Activated CD4-positive, alpha-beta T cell treated with anti-CD3 and anti-CD28 coated beads, Interleukin-2, amount 10 ng/mL, durations not matched to agents 24 days and 14 days (primary cell): ENCODE results near the gene INTS6. TPM values are rescaled to one million over a fixed set of nuclear protein-coding genes. Genes with fewer than 3 reads are reported as not detected.

Experiments
- DNase-seq: peaks from one replicate; pipeline ENCODE4 v3.0.0; 2022
- H3K27ac Mint-ChIP-seq: one replicate; pipeline ENCODE4 v1.8.0; 2022; ENCODE audit warnings: mild to moderate bottlenecking, mixed read lengths
- H3K27me3 Mint-ChIP-seq: one replicate; pipeline ENCODE4 v1.8.0; 2022; ENCODE audit warnings: mixed read lengths
- H3K36me3 Mint-ChIP-seq: one replicate; pipeline ENCODE4 v1.8.0; 2022; ENCODE audit warnings: low read depth, mild to moderate bottlenecking, mixed read lengths
- H3K4me1 Mint-ChIP-seq: one replicate; pipeline ENCODE4 v1.8.0; 2021; ENCODE audit warnings: mixed read lengths
- H3K4me3 Mint-ChIP-seq: one replicate; pipeline ENCODE4 v1.8.0; 2022; ENCODE audit warnings: mild to moderate bottlenecking, moderate library complexity, mixed read lengths
- H3K9me3 Mint-ChIP-seq: one replicate; pipeline ENCODE4 v1.8.0; 2021; ENCODE audit warnings: mixed read lengths
- intact Hi-C: fragments of 100-400 bp; cut with micrococcal nuclease; formaldehyde crosslinking; loops from one replicate; pipeline ENCODE4 v1.15.1; 2023
- total RNA-seq: library from RNA; stranded (reverse); gene quantifications from 2 replicates; pipeline ENCODE4 v1.2.3, GENCODE V29; 2022

The INTS6 gene, protein sequence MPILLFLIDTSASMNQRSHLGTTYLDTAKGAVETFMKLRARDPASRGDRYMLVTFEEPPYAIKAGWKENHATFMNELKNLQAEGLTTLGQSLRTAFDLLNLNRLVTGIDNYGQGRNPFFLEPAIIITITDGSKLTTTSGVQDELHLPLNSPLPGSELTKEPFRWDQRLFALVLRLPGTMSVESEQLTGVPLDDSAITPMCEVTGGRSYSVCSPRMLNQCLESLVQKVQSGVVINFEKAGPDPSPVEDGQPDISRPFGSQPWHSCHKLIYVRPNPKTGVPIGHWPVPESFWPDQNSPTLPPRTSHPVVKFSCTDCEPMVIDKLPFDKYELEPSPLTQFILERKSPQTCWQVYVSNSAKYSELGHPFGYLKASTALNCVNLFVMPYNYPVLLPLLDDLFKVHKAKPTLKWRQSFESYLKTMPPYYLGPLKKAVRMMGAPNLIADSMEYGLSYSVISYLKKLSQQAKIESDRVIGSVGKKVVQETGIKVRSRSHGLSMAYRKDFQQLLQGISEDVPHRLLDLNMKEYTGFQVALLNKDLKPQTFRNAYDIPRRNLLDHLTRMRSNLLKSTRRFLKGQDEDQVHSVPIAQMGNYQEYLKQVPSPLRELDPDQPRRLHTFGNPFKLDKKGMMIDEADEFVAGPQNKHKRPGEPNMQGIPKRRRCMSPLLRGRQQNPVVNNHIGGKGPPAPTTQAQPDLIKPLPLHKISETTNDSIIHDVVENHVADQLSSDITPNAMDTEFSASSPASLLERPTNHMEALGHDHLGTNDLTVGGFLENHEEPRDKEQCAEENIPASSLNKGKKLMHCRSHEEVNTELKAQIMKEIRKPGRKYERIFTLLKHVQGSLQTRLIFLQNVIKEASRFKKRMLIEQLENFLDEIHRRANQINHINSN
- total RNA-seq, result 63.5 and 68.6 TPM in 2 replicates

DNA sequence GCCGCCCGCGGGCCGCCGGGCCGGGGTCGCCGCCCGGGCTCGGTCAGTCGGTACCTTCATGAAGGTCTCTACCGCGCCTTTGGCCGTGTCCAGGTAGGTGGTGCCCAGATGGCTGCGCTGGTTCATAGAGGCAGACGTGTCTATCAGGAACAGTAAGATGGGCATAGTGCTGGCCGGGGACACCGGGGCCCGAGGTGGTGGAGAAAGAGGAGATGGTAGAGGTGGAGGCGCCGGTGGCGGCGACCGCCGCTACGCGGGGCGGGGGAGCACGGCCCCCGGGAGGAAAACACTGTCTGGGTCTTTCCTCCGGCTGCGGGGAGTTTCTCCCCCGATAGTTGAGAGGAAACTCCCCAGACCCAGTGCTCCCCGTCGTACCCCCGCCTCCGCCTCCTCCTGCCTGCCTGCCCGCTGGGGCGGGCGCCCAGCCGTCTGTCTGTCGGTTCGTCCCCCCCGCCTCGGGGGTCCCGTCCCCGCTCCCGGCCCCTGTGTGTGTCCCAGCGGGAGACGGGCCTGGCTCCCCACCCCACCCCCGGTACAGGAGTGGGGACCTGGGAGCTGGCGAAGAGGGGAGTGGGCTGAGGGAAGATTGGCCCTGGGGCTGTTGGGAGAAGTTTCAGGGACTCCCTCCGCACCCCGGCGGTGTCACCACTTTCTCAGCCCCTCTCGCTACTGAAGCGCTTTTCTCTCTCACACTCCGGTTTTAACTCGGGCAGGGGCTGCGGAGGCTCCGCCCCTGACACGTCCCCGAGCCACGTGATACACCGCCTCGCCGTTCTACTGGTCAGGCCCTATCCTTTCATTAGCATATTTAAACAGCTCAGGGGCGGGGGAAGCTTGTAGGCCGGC is at the start of gene INTS6:
Gene INTS6, minus strand, starts transcription at position 676 of the 846 bp plus-strand sequence. Its CDS starts 511 bp downstream, at position 165.
- Mint-ChIP-seq H3K4me1 (peaks cover 31% of the 10 kb centered on the region), H3K4me3 (peak within 1 kb of the TSS; percentile 92), H3K27me3 (no peaks in the 10 kb centered on the region), H3K27ac (peak within 1 kb of the TSS; percentile 97), H3K36me3 (peaks cover 45% of the 10 kb centered on the region), H3K9me3 (peaks cover 4% of the 10 kb centered on the region)
- peak; percentile 100 for DNase-seq
- intact Hi-C loops, result loop anchor here (1.0 to 5.0 kb wide), 12 partner anchors 120 to 1660 kb away; partner anchors contain the start of genes ALG11, CKAP2, KPNA3 and SUGT1

DNA sequence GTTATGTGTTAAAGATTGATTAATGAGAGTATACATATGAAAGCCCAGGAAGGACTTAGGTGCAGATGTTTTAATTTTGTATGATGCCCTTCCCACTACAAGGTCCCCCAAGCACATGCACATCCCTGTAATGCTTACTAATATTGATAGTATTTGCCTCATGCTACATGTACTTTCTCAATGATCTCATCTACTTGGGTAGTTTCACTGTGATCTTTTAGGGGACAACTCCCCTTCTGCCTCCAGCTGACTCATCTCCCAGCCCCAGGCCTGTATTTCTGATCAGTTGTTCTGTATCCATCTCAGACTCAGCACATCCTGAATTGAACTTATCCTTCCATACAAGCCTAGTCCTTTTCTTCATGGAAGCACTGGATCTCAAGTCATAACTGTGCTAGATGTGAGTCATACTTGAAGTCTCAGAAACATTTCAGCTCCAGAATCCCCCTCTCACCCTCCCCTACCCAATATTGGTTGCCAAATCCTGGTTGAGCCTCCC is 49.4 kb upstream of the INTS6 start:
- intact Hi-C loops, result loop anchor here (2.0 kb wide), 1 partner anchor 47 kb away; no protein-coding TSS in a partner anchor
- peaks cover 15% of the 10 kb centered on the region for H3K4me1 Mint-ChIP-seq
- DNase-seq, result no peak
- H3K4me3 Mint-ChIP-seq, result no peak overlapping the region
- H3K9me3 Mint-ChIP-seq, result peaks cover 9% of the 10 kb centered on the region
- H3K27me3 Mint-ChIP-seq, result peaks cover 7% of the 10 kb centered on the region
- H3K27ac Mint-ChIP-seq, result peak overlapping the region; percentile 34
- H3K36me3 Mint-ChIP-seq, result no peaks in the 10 kb centered on the region

DNA sequence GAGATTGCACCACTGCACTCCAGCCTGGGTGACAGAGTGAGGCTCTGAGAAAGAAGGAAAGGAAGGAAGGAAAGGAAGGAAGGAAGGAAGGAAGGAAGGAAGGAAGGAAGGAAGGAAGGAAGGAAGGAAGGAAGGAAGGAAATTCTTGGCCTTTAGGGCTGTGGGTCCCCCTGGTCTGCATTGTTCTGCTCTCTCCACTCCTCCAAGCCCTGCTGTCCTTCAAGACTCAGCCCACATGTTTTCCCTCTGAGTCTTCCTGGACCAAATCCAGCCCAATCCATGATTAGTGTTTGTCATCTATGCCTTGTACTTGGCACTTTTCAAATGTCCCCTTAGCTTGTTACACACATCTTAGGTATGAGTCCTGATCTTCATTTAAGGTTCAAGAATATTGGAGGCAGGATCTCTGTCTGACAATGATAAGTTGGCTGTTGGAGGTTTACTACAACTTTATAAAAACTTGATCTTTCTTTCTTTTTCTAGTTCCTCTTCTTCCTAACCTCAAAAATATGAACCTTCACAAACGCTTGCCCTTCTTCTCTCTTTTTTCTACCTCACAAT is 48.8 kb upstream of the INTS6 start:
- no peaks in the 10 kb centered on the region for H3K36me3 Mint-ChIP-seq
- peak overlapping the region; percentile 34 for H3K27ac Mint-ChIP-seq
- H3K27me3 Mint-ChIP-seq, result peaks cover 10% of the 10 kb centered on the region
- intact Hi-C loops, result loop anchor here (2.0 kb wide), 1 partner anchor 47 kb away; no protein-coding TSS in a partner anchor
- no peak overlapping the region for H3K4me3 Mint-ChIP-seq
- peaks cover 15% of the 10 kb centered on the region for H3K4me1 Mint-ChIP-seq
- no peak for DNase-seq
- peaks cover 13% of the 10 kb centered on the region for H3K9me3 Mint-ChIP-seq

DNA sequence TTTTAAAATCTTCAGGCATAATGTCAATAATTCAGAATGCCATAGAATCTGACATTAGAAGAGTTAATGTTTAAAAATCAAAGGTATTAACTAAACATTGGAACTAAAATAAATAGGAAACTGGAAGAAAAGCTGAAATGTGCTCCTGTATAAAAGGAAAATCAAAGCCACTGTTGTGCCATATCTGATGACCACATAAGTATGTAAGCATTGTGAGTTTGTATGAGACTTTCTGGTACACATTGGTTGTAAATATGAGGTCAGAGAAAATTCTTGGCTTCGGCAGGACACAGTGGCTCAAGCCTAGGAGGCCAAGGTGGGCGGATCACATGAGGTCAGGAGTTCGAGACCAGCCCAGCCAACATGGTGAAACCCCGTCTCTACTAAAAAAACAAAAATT is 48.3 kb upstream of the INTS6 start:
- Mint-ChIP-seq H3K27ac (no peak overlapping the region), H3K4me3 (no peak overlapping the region), H3K9me3 (peaks cover 15% of the 10 kb centered on the region), H3K27me3 (peaks cover 16% of the 10 kb centered on the region), H3K4me1 (peaks cover 15% of the 10 kb centered on the region), H3K36me3 (no peaks in the 10 kb centered on the region)
- intact Hi-C loops, result no loop called here
- no peak for DNase-seq

DNA sequence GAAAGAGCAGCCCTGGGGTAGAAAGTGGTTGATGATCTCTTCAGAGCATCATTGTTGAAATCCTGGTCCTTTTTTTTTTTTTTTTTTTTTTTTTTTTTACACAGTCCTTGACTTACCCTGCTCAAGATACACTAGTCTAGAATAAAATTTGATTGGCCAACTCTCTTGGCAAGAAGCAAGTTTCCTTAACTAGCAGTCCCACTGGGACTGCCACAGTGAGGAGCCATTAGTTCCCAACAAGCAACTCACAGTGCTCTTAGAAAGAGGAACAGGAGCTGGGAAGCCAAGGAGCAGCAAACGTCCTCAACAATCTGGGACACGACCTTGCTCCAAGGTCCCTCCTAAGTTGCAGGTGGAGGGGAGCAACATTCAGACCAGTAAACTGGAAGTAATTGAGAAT is 47.9 kb upstream of the INTS6 start:
- intact Hi-C loops, result no loop called here
- no peak overlapping the region for H3K27ac Mint-ChIP-seq
- H3K36me3 Mint-ChIP-seq, result no peaks in the 10 kb centered on the region

DNA sequence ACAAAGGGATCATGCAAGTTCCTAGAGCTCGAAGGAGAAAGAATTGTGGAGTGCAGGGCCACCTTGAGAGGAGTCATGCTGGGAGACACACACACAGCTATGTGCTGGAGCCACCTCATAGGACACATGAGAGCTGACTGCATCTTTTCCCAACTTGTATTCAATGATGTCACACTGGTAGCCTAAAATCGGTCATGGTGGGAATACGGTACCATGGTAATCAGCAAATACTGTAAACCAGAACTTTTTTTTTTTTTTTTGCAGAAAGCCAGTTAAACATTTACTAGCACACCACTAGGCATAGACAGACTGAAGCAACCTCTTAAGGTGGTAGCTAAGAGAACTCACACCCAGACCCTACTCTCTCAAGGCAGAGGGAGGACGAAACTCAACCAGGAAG is 47.0 kb upstream of the INTS6 start:
- DNase-seq, result no peak
- H3K36me3 Mint-ChIP-seq, result no peaks in the 10 kb centered on the region
- peaks cover 15% of the 10 kb centered on the region for H3K4me1 Mint-ChIP-seq
- no peak overlapping the region for H3K27ac Mint-ChIP-seq
- intact Hi-C loops, result no loop called here
- H3K4me3 Mint-ChIP-seq, result no peak overlapping the region
- H3K9me3 Mint-ChIP-seq, result peaks cover 20% of the 10 kb centered on the region
- peaks cover 21% of the 10 kb centered on the region for H3K27me3 Mint-ChIP-seq

More for the DNA sequence above, 47.9 kb upstream of the INTS6 start:
- DNase-seq, result no peak
- H3K4me3 Mint-ChIP-seq, result no peak overlapping the region
- H3K27me3 Mint-ChIP-seq, result peaks cover 19% of the 10 kb centered on the region
- H3K4me1 Mint-ChIP-seq, result peaks cover 15% of the 10 kb centered on the region
- peaks cover 15% of the 10 kb centered on the region for H3K9me3 Mint-ChIP-seq

DNA sequence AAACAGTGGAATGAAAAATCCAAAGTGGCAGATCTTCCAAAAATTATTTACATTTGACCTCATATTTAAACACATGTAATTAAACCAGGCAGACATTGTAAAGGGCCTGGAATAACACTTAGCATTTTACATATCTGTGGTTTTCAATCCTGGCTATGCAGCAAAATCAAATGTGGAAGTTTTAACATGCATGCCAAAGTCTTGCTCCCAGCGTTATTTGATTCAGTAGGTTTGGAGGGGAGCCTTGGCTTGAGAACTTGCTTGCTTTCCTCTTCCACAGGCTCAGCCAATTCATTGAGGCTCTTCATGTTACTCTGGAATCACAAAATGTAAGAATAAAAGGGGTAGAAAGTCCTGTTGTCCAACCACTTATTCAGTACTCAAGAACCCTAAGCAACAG is 42.5 kb upstream of the INTS6 start:
- Mint-ChIP-seq H3K27me3 (peaks cover 24% of the 10 kb centered on the region), H3K4me1 (peaks cover 2% of the 10 kb centered on the region), H3K36me3 (no peaks in the 10 kb centered on the region), H3K9me3 (peaks cover 19% of the 10 kb centered on the region), H3K4me3 (no peak overlapping the region), H3K27ac (no peak overlapping the region)
- intact Hi-C loops, result no loop called here
- DNase-seq, result no peak

DNA sequence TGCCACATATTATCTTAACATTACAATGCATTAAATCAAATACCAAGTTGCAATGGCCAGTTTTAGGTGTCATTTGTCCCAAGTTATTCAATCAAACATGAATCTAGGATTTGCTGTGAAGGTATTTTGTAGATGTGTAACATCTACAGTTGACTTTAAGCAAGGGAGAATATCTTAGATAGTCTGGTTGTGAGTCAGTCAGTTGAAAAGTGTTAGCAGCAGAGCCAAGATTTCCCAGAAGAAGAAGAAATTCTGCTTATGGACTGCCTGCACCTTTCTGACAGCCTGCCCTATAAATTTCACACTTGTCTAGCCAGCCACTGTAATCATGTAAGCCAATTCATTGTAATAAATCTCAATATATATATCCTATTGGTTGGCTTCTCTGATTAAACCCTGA is 41.3 kb upstream of the INTS6 start:
- Mint-ChIP-seq H3K27me3 (peaks cover 24% of the 10 kb centered on the region), H3K4me3 (no peak overlapping the region)
- intact Hi-C loops, result no loop called here

DNA sequence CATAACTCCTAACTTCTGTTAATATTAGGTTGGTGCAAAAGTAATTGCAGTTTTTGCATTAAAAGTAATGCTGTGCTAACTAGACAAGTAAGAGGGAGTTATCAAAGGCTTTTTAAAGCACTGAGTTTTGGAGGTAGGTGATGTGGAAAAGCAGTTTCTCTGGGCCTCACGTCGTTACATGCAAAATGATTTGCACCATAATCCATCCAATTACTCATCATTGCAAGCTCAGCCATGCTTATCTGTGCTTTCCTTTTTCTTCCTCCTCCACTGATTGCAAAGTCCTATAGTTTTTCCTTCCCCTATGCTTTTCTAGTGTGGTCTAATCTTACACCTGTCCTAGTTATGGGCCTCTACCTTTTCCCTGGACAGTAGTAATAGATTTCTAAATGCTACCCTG is 35.4 kb upstream of the INTS6 start:
- intact Hi-C loops, result no loop called here
- DNase-seq, result no peak
- no peak overlapping the region for H3K4me3 Mint-ChIP-seq
- no peaks in the 10 kb centered on the region for H3K4me1 Mint-ChIP-seq
- no peak overlapping the region for H3K27ac Mint-ChIP-seq
- H3K27me3 Mint-ChIP-seq, result peaks cover 2% of the 10 kb centered on the region
- peaks cover 8% of the 10 kb centered on the region for H3K9me3 Mint-ChIP-seq
- H3K36me3 Mint-ChIP-seq, result no peaks in the 10 kb centered on the region

More for the DNA sequence above, 41.3 kb upstream of the INTS6 start:
- H3K9me3 Mint-ChIP-seq, result peaks cover 12% of the 10 kb centered on the region
- DNase-seq, result no peak
- H3K27ac Mint-ChIP-seq, result no peak overlapping the region
- H3K4me1 Mint-ChIP-seq, result no peaks in the 10 kb centered on the region
- no peaks in the 10 kb centered on the region for H3K36me3 Mint-ChIP-seq

DNA sequence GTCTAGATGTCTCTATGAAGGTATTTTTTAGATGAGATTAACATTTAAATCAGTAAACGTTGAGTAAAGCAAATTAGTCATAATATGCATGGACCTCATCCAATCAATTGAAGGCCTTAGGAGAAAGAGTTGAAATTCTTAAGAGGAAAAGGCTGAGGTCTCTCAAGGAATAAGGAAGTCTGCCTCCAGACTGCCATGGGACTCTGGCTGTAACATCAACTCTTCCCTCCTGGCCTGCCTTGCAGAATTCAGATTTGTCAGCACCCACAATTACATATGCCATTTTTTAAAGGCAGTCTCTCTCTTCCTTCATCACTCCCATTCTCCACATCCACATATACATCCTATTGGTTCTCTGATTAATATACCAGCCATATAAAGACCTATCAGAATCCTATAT is 28.8 kb upstream of the INTS6 start:
- H3K27ac Mint-ChIP-seq, result no peak overlapping the region
- H3K36me3 Mint-ChIP-seq, result no peaks in the 10 kb centered on the region
- no peaks in the 10 kb centered on the region for H3K27me3 Mint-ChIP-seq
- DNase-seq, result no peak
- H3K4me1 Mint-ChIP-seq, result no peaks in the 10 kb centered on the region
- peaks cover 8% of the 10 kb centered on the region for H3K9me3 Mint-ChIP-seq
- intact Hi-C loops, result no loop called here
- no peak overlapping the region for H3K4me3 Mint-ChIP-seq

DNA sequence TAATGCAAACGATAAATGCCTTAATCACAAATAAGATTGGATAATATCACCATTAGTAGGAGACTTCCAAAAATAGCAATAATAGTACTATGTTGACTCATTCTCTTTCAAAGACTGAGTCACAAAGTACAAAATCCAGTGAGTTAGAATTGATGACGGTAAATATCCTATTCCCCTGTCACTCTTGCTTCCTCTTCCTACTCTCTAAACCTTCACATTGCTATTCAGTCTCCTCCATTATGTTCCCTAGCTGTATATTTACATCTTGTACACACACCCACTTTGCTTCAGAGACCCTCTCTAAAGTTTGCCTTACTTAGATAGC is 26.3 kb upstream of the INTS6 start:
- intact Hi-C loops, result no loop called here
- Mint-ChIP-seq H3K4me3 (no peak overlapping the region), H3K36me3 (no peaks in the 10 kb centered on the region), H3K27me3 (peaks cover 2% of the 10 kb centered on the region), H3K9me3 (peaks cover 8% of the 10 kb centered on the region), H3K27ac (no peak overlapping the region), H3K4me1 (no peaks in the 10 kb centered on the region)
- DNase-seq, result no peak

DNA sequence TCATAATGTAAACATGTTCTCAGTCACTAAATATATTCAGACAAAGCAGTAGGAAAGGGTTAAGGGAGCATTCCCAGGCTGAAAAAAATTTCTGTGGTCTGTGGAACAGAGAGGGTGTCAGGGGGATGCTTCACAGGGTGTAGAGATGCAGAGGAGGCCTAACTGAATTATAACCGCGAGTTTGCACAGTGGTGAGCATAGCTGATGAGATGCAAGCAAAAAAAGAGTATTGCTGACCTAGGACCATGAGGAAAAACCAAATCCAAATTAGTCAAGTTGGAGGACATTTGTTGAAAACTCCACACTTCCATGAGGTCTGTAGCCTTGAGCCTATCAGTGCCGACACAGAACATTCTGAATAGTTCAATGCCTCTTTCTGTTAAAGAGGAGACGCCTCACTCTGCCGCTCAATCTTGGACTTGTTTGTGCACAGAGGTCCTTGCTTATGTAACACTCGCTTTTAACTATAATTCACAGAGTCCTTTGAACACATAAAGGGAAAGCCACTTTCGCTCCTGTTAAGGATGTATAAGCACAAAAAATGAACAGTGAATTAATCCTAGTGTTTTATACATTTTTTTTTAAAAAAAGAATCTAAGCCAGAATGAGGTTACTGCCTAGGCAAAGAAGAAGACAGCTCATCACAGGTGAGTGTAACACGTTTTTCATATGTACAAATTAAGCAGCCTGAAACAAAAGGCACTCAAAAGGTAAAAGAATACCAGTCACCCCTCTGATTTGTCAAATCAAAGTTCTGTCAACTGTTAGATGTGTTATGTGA is 25.8 kb upstream of the INTS6 start:
- Mint-ChIP-seq H3K4me1 (no peaks in the 10 kb centered on the region), H3K27ac (no peak overlapping the region), H3K27me3 (peaks cover 2% of the 10 kb centered on the region), H3K36me3 (no peaks in the 10 kb centered on the region), H3K9me3 (peaks cover 2% of the 10 kb centered on the region), H3K4me3 (no peak overlapping the region)
- intact Hi-C loops, result no loop called here
- no peak for DNase-seq
